Dermis blood vessel endothelial cell (primary cell): ENCODE results near the gene IGFALS. TPM values are rescaled to one million over a fixed set of nuclear protein-coding genes. Genes with fewer than 3 reads are reported as not detected.

ENCODE experiments used
- DNase-seq: peaks from one replicate; pipeline ENCODE4 v3.0.0; 2010
- total RNA-seq: library from RNA; depleted of rRNA; stranded (reverse); fragments of >200 nt; gene quantifications from 2 replicates; pipeline ENCODE4 v1.2.3, GENCODE V29; 2014

IGFALS gene
- total RNA-seq, 1 donor from 2014 or later, result not detected

DNA sequence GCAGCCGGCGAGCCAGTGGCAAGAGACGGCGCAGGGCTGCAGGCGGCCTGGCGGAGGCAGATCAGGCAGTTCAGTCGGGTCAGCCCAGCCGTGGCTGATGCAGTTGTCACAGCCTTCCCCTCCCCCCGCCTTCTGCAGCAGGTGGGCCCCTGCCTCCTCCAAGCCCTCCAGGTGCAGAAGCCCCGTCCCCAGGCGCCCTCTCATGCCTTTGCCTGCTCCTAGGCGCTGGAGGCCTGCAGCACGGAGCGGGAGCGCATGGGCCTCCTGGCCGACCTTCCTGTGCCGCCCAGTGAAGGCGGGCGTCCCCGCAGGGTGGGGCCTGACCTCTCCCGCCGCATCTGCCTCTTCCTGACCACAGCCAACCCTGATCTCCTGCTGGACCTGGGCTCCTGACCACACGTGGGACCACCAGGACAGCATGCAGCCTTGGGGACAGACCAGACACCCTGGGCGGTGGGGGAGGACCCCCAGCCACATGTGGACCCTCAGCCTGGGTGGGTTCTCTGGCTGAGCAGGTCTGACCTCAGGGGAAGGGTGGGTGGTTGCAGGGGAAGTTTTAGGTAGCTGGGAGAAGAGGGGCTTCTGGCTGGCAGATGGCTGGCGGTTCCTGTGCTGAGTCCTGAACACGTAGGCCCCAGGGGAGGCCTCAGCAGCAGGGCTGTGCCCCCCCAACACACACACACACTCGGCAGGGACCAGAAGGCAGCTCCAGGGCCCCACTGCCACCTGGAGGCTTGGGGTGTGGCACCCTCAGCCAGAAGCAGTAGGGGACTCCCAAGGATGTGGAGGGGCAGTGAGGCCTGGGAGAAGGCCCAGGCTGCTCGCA, 17.4 kb downstream of the IGFALS start:
- no peak for DNase-seq

GRCh38 chr16:1775006-1775845, 18.3 kb downstream of the IGFALS start:
- DNase-seq, result no peak

- no peak for DNase-seq
Measured at GRCh38 chr16:1774448-1774780, 19.1 kb downstream of the IGFALS start.

DNA sequence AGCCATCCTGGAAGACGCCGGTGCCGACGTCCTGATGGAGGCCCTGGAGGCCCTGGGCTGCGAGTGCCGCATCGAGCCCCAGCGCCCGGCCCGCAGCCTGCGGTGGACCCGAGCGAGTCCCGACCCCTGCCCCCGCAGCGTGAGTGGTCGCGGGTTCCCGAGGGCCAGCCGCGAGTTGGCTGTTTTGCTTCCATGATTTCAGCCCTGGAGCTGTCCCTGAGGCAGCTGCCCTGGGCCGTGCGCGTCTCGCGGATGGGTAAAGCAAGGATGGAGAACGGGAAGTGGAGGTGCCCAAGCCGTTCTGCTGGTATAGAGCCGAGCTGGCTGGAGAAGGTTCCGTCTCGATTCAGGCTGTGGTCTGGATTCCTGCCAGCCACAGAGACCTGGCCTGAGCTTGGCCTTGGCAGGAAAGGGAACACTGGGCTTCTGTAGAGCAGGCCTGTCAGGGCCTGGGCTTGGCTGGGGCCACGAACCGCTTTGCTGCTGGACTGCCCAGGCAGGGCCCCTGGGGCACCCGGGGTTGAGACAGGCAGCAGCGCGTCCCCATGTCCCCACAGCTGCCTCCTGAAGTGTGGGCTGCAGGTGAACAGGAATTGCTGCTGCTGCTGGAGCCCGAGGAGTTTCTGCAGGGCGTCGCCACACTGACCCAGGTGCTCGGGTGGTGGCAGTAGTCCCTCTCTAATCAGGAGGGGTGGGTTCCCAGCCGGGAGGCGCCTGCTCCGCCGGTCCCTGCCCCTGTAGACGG, 19.6 kb downstream of the IGFALS start:
- peak; percentile 41 for DNase-seq

- DNase-seq, result peak; percentile 89
Measured at GRCh38 chr16:1772908-1773702, 20.4 kb downstream of the IGFALS start, which contains the start of gene MRPS34. Gene MRPS34 (minus strand): TSS chr16:1773134. CDS start chr16:1773119, 15 bp downstream.

DNA sequence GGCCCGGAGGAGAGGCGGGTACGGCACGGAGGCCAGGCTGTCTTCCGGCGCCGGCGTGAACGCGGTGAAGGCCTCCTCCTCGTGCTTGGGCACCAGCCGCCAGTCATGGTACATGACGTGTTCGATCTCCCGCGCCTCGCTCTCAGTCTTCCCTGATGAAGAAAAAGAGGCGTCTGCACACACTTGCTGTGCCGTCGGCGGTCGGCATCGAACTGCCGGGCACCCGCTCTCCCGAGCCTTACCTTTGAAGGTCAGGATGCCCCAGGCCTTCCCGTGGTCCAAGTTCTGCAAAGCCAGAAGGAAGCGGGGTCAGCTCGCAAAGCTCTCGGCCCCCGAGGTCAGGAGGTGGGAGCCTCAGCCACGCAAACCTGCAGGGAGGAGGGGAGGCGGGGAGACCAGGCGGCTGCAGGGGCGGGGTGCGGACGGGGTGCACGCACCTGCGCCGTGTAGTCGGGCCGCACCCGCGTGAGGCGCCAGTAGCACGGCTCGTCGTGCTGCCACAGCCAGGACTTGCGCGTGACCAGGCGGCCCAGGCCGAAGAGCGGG, 21.1 kb downstream of the IGFALS start, which contains the start of gene EME2:
Gene EME2, plus strand, starts transcription at position 449 of the 546 bp plus-strand sequence. CDS start 418 bp downstream, outside the sequence.
- DNase-seq, result peak; percentile 42

DNA sequence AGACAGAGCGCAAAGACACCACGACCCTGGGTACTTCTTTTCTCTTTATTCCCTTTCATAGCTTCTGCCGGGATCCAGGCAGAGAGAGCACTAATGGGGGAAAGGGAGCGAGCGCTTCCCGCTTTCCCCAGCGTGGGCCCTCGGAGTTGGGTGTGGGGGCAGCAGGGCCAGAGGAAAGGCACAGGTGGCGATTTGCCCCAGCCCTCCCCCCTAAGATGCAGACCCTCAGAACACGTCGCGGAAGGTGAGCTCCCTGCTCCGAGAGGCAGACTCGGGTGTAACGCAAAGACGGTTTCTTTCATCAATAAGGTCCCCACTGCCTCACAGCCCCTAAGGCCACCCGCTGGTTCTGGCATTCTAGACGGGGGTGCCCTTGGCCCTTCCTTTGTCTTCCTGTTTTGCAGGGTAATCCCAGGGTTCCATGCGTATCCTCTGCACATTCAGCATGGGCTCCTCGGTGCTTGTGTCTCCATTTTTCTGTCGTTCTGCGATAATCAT, 21.6 kb downstream of the IGFALS start:
- DNase-seq, result no peak

DNA sequence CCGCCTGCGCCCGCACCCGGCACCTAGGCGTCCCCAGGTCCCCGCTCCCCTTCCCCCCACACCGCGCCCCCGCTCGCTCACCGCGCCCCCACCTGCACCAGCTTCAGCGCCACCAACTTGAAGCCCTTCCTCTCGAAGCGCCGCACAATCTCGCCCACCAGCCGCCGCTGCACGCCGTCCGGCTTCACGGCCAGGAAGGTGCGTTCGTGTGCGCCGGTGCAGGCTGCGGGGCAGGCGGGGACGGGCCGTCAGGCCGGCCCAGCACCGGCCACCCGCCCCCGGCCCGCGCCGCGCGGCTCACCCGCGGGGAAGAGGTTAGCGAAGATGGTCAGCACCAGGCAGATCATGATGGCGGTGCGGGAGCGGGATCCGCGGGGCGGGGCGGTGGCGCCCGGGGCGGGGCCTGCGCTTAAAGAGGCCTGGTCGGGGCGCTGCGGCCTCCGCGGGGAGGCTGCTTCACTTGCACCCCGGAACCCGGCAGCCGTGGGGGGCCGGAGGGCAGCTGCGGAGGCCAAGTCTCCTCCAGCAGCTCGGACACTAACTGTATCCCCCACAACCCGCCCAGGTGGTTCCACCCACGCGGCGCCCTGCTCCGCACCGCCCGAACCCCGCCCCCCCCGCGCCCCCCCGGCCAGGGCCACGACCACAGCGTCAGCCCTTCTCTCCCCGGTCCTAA, 22.2 kb downstream of the IGFALS start, which contains the start of gene NME3:
Gene NME3, minus strand, starts transcription at position 356 of the 676 bp plus-strand sequence. Its CDS starts 9 bp downstream, at position 347.
- DNase-seq, result peak; percentile 71

DNA sequence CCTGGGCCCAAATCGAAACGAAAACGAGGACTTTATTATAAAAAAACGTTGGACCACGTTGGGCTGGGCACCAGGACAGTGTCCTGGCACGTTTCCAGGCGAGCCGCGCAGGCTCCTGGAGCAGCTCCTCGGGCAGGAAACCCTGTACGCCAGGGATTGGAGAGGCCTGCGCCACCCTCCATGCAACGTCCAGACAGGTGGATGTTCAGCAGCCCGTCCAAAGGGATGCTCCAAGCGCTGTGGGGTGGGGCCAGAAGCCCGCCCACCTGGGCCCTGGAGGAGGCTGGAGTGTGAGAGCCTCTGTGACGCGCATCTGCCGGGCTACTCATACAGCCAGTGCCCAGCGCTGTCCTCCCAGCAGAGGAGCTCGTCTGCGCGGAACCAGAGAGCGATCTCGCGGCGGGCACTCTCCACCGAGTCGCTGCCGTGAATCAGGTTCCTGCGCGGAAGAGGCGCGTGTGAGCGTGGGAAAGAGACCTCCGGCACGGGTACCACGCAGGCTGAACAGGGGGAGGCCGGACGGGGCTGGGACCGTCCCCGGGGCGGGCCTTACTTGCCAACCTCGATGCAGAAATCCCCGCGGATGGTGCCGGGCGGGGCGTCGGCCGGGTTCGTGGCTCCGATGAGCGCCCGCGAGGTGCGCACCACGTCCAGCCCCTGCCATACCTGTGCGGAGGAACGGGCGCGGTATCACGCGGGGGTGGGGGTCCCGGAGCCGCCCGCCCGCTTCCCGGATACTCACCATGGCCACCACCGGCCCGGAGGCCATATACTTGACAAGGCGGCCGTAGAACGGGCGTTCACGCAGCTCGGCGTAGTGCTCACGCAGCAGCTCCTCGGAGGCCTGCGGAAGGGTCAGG, 22.9 kb downstream of the IGFALS start:
- peak; percentile 74 for DNase-seq

- DNase-seq, result no peak
Measured at GRCh38 chr16:1769402-1770300, 23.9 kb downstream of the IGFALS start.

DNA sequence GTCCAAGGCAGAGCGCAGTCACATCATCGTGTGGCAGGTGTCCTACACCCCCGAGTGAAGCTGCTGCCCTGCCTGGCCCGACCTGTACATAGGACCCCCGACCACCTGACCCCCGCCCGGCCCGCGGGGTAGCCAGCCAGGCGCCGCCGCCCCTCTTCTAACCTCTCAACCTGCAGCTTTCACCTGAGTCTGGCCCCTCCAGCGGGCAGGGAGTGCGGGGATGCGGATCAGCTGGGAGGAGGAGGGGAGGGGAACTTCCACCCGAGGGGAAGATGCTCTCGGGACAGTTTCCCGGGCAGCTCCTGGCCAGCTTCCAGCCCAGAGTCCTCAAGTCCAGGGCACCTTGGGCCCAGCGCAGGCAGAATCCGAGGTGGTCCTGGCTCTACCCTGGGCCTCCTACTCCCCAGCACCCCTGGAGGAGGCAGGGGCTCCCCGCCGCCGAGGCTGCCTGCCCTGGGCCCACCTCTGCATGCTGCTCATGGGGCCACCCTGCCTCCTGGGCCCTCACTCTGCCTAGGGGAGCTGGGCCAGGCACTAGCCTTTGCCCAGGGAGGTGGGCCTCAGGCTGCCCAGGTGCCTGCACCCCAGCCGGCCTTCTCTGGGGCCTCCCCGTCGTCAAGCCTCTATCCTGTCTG, 24.6 kb downstream of the IGFALS start:
- DNase-seq, result no peak

- DNase-seq, result no peak
Measured at GRCh38 chr16:1768061-1768766, 25.3 kb downstream of the IGFALS start.

DNA sequence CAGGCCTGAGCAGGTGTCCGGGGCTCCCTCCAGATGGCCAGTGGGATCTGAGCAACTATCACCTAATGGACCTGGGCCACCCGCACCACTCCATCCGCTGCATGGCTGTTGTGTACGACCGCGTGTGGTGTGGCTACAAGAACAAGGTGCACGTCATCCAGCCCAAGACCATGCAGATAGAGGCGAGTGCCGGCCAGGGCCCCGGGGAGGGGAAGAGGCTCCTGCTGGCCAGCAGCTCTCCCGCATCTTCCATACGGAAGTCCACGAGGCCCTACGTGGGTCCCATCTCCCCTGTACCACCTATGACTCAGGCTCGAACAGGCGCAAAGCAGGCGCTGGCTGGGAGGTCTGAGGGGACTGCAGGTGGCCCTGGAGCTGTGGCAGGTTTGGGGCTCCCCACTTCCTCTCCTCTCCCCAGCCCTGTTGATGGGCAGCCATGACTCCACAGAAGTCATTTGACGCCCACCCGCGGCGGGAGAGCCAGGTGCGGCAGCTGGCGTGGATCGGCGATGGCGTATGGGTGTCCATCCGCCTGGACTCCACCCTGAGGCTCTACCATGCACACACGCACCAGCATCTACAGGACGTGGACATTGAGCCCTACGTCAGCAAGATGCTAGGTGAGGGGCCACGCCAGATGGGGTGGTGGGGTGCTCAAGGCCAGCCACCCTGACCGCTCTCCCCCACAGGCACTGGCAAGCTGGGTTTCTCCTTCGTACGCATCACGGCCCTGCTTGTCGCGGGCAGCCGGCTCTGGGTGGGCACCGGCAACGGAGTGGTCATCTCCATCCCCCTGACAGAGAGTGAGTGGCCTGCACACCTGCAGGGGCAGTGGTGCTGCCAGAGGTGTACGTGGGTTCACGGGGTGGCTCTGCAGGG, 26.1 kb downstream of the IGFALS start:
- no peak for DNase-seq

DNA sequence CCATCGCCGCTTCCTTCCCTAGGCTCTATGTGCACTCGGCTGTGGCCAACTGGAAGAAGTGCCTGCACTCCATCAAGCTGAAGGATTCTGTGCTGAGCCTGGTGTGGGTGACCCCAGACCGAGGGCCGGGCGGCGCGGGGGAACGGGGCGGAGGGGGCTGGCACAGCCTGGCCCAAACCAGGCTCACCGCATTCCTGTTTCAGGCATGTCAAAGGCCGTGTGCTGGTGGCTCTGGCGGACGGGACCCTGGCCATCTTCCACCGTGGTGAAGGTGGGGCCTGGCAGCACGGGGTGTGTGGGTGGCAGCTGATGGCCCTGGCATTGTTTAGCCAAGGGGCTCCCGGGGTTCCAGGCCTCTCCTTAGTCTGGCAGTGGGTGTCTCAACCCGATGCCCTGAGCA, 26.8 kb downstream of the IGFALS start:
- no peak for DNase-seq

DNA sequence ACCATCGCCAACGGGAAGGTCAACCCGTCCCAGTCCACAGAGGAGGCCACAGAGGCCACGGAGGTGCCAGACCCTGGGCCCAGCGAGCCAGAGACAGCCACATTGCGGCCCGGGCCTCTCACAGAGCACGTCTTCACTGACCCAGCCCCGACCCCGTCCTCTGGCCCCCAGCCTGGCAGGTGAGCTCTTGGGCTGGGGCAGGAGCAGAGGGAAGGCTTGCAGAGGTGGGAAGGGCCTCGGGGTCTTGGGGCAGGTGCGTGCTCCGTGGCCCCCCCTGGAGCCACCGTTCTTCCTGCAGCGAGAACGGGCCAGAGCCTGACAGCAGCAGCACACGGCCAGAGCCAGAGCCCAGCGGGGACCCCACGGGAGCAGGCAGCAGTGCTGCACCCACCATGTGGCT, 27.3 kb downstream of the IGFALS start:
- no peak for DNase-seq

DNA sequence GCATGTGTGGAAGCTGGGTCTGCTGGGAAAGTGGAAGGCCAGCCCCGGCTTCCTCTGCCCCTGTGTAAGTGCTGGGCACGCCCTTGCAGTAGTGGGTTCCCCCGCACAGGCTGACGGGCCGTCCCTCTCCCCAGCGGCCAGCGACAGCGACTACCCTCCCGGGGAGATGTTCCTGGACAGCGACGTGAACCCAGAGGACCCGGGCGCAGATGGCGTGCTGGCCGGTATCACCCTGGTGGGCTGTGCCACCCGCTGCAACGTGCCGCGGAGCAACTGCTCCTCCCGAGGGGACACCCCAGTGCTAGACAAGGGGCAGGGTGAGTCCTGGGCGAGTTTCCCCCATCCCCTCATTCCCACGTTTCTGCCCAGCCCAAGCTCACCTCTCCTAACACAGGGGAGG, 27.7 kb downstream of the IGFALS start:
- no peak for DNase-seq
